ENCODE measurements around the gene TXNL4B. TPM values are rescaled to one million over a fixed set of nuclear protein-coding genes. Genes with fewer than 3 reads are reported as not detected.

The TXNL4B gene
- total RNA-seq, 4 donors from 2014 or later = 5.0 to 11.0 (median 8.5) TPM

DNA sequence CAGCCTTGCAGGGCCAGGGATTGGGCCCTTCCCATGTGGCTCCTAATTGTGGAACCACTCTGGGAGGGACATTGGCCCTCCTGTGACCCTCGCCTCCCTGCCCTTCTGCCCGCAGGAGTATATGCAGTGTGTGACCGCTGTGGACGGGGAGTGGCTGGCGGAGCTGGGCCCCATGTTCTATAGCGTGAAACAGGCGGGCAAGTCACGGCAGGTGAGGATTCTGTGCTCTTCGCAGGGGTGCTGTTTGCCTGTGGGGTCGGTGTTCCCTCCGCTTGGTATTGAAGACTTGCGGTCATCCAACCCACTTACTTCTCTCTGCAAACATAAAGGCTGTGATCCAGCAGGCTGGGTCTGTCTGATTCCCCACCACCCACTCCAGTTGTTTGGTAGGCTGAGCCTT lies 15.9 kb upstream of the TXNL4B start:
- Histone ChIP-seq H3K27me3 (no peaks in the 10 kb centered on the region), H3K36me3 (peaks cover 60 to 92% (median 80%) of the 10 kb centered on the region in 3 donors), H3K4me3 (no peak overlapping the region), H3K27ac (no peak overlapping the region), H3K9me3 (no peaks in the 10 kb centered on the region), H3K4me1 (peaks cover 0 to 9% (median 0%) of the 10 kb centered on the region in 3 donors)
- intact Hi-C loops (cut with DNase I) = no loop called here
- TF ChIP-seq CTCF (IDR thresholded peaks at IDR 0.05) = no peak
- TF ChIP-seq POLR2A (IDR thresholded peaks at IDR 0.05) = no peak
- DNase-seq = no peak
- 87 to 91% methylated on average over 11 to 12 of the region's 12 CpGs for WGBS, 2 donors

GRCh38 chr16:72108353-72109102 lies 15.1 kb upstream of the TXNL4B start:
- 86 to 96% methylated on average over 9 to 13 of the region's 16 CpGs for WGBS, 2 donors
- no peaks in the 10 kb centered on the region for H3K9me3 ChIP-seq
- no peak for TF ChIP-seq CTCF (IDR thresholded peaks at IDR 0.05)
- TF ChIP-seq POLR2A (IDR thresholded peaks at IDR 0.05) = no peak
- intact Hi-C loops (cut with DNase I) = no loop called here
- H3K4me1 ChIP-seq = peaks cover 0 to 8% (median 0%) of the 10 kb centered on the region in 3 donors
- DNase-seq = no peak
- no peak overlapping the region for H3K27ac ChIP-seq
- no peaks in the 10 kb centered on the region for H3K27me3 ChIP-seq
- peaks cover 68 to 98% (median 87%) of the 10 kb centered on the region in 3 donors for H3K36me3 ChIP-seq
- no peak overlapping the region for H3K4me3 ChIP-seq

DNA sequence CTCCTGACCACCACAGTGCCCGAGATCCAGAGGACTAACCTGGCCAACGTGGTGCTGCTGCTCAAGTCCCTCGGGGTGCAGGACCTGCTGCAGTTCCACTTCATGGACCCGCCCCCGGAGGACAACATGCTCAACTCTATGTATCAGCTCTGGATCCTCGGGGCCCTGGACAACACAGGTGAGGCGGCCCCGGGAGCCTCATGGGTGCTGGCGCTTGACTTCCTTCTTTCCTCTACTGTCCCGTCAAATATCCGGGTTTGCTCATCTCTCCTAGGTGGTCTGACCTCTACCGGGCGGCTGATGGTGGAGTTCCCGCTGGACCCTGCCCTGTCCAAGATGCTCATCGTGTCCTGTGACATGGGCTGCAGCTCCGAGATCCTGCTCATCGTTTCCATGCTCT lies 14.0 kb upstream of the TXNL4B start:
- Histone ChIP-seq H3K4me1 (no peaks in the 10 kb centered on the region), H3K36me3 (peaks cover 69 to 100% (median 96%) of the 10 kb centered on the region in 3 donors), H3K27me3 (no peaks in the 10 kb centered on the region), H3K9me3 (no peaks in the 10 kb centered on the region), H3K4me3 (no peak overlapping the region), H3K27ac (no peak overlapping the region)
- TF ChIP-seq POLR2A (IDR thresholded peaks at IDR 0.05) (no peak), CTCF (IDR thresholded peaks at IDR 0.05) (no peak)
- intact Hi-C loops (cut with DNase I) = no loop called here
- 83 to 90% methylated on average over 1 to 11 of the region's 17 CpGs for WGBS, 2 donors
- no peak for DNase-seq

DNA sequence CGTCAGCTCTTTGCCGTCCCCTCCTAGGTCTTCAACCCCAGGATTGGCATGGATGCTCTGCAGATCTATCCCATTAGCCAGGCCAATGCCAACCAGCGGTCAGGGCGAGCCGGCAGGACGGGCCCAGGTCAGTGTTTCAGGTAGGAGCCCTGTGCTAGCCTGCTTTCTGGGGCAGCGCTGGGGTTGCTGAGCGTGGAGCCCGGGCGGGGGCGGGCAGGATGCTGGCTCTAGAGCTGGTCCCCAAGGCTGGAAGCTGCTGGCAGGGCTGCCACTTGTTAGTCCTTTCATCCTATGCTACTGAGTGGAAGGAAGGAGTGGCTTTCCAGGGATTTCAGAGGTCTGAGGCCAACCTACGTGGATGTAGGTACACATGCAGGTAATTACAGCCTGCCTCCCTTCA lies 12.6 kb upstream of the TXNL4B start:
- intact Hi-C loops (cut with DNase I) = no loop called here
- Histone ChIP-seq H3K27me3 (no peaks in the 10 kb centered on the region), H3K9me3 (no peaks in the 10 kb centered on the region), H3K36me3 (peaks cover 70 to 100% (median 93%) of the 10 kb centered on the region in 3 donors), H3K27ac (no peak overlapping the region), H3K4me3 (no peak overlapping the region), H3K4me1 (no peaks in the 10 kb centered on the region)
- WGBS, 2 donors = 93 to 100% methylated on average over 3 to 4 of the region's 12 CpGs
- DNase-seq = no peak
- TF ChIP-seq POLR2A (IDR thresholded peaks at IDR 0.05) (no peak), CTCF (IDR thresholded peaks at IDR 0.05) (no peak)

DNA sequence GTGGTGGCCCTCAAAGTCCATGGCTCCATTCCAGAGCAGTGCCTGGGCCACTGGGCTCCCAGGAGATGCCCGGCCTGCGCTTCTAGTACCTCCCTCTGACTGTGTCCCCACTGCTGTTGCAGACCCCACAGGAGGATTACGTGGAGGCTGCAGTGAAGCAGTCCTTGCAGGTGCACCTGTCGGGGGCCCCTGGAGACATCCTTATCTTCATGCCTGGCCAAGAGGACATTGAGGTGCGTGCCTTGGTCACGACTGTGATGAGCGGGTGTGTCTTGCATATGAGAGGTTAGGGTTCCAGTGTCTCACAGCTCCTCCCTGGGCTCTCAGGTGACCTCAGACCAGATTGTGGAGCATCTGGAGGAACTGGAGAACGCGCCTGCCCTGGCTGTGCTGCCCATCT lies 11.5 kb upstream of the TXNL4B start:
- DNase-seq = no peak
- Histone ChIP-seq H3K36me3 (peaks cover 70 to 100% (median 93%) of the 10 kb centered on the region in 3 donors), H3K27me3 (no peaks in the 10 kb centered on the region), H3K9me3 (no peaks in the 10 kb centered on the region), H3K27ac (no peak overlapping the region), H3K4me1 (no peaks in the 10 kb centered on the region), H3K4me3 (no peak overlapping the region)
- TF ChIP-seq POLR2A (IDR thresholded peaks at IDR 0.05) = no peak
- no peak for TF ChIP-seq CTCF (IDR thresholded peaks at IDR 0.05)
- WGBS, 2 donors = 100% methylated on average over 2 of the region's 9 CpGs; no CpG with 5 or more reads in 1 of the 2 donors
- intact Hi-C loops (cut with DNase I) = no loop called here
